22Rv1 (cell line): ENCODE measurements around the gene GPRC5C.

Experiments
- ZFX ChIP-seq: fragments of 450-650 bp; IDR thresholded peaks from 2 replicates; pipeline ENCODE4 v1.6.1; 2017; ENCODE audit warnings: antibody characterized with exemption, borderline replicate concordance
- TF ChIP-seq, protein P1 (sequence below): fragments of 450-650 bp; IDR thresholded peaks from 2 replicates; pipeline ENCODE4 v1.5.1; 2017; ENCODE audit warnings: mild to moderate bottlenecking

DNA sequence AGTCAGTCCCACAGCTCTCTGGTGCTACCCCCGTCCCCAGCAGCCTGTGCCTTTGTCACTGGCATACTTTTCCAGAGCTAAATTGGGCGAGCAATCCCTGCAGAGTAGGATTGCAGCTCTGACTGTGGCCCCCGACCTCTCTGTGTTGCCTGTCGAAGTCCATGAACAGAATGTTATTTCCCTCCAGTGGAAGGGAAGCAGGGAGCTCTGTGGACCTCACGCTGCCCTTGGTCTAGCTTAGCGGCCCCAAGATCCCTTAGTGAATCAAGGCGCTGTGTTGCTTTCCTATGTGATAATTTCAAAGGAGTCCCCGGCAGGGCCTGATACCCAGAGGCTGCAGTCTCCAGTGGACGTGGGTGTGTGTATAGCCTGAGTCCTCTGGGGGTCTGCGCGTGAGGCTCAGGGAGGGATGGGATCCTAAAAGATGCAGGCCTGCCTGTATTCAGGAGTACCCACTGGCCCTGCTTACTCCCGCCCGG lies 19.1 kb downstream of the GPRC5C start:
- no peak for TF ChIP-seq ZFX
- TF ChIP-seq, protein P1, sequence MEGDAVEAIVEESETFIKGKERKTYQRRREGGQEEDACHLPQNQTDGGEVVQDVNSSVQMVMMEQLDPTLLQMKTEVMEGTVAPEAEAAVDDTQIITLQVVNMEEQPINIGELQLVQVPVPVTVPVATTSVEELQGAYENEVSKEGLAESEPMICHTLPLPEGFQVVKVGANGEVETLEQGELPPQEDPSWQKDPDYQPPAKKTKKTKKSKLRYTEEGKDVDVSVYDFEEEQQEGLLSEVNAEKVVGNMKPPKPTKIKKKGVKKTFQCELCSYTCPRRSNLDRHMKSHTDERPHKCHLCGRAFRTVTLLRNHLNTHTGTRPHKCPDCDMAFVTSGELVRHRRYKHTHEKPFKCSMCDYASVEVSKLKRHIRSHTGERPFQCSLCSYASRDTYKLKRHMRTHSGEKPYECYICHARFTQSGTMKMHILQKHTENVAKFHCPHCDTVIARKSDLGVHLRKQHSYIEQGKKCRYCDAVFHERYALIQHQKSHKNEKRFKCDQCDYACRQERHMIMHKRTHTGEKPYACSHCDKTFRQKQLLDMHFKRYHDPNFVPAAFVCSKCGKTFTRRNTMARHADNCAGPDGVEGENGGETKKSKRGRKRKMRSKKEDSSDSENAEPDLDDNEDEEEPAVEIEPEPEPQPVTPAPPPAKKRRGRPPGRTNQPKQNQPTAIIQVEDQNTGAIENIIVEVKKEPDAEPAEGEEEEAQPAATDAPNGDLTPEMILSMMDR: no peak
